Stimulated activated CD4-positive, alpha-beta T cell treated with anti-CD3 and anti-CD28 coated beads, Interleukin-1b, Interleukin-23, amount 100 ng/mL, for 48 hours (primary cell): ENCODE results near the gene SWI5.
"Not testable (repeated sequence)": the region's sequence is repeated elsewhere in the genome, so short reads cannot be mapped to it uniquely, and the experiment has no call there.

ENCODE experiments used
- DNase-seq: peaks from one replicate; pipeline ENCODE4 v3.0.0-alpha.2; 2020

The SWI5 gene

DNA sequence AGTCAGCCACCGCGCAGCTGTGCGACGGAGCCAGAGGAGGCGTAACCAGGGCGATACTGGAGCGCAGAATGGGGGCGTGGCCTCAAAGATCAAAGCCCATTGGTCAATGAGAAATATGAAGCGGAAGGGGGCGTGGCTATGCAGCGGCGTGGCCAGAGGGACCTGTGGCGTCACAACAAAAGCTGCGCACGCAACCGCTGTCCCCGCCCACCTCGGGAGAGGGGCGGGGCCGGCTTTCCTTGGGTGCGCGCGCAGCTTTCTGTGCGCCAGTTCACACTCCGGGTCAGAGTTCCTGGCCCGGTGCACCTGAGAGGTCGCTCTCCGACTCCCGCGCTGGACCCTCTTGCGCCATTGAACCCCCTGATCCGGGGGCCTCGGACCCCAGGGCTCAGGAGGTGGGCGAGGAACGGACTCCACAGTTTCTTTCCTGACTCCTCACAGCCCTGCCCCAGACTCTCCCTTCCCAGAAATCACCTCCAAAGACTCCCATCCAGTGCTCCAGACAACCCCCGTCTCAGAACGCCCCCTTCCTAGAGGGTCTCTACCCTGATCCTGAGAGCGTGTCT is at the start of gene SWI5:
Gene SWI5 (plus strand): TSS at position 269 of the 566 bp plus-strand sequence.
- peak; percentile 100 for DNase-seq

DNA sequence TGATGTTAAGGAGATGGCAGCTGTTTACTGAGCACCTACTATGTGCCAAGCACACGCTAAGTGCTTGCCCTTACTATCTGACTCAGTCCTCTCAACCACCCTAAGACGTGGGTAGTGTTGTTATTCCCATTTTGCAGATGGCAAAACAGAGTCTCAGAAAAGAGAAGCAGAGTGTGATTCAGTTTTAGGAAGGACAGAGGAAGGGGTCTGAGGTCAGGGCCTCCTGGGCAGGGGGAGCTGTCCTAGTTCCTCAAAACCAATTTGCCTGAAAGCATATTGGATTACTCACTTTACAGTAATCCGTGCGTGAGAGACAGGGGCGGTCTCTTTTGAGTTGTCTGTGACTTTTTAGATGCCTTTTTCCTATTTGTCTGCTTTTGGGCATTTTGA is 49.7 kb upstream of the SWI5 start:
- DNase-seq = no peak

DNA sequence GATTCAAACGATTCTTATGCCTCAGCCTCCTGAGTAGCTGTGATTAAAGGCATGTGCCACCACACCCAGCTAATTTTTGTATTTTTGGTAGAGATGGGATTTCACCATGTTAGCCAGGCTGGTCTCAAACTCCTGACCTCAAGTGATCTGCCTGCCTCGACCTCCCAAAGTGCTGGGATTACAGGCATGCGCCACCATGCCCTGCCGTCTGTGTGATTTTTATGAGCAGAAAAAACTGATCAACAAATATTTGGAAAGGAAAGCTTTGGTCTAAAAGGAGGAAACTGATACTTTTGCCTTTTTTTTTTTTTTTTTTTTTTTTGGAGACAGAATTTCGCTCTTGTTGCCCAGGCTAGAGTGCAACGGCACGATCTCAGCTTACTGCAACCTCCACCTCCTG is 45.2 kb upstream of the SWI5 start:
- not testable (repeated sequence) for DNase-seq

DNA sequence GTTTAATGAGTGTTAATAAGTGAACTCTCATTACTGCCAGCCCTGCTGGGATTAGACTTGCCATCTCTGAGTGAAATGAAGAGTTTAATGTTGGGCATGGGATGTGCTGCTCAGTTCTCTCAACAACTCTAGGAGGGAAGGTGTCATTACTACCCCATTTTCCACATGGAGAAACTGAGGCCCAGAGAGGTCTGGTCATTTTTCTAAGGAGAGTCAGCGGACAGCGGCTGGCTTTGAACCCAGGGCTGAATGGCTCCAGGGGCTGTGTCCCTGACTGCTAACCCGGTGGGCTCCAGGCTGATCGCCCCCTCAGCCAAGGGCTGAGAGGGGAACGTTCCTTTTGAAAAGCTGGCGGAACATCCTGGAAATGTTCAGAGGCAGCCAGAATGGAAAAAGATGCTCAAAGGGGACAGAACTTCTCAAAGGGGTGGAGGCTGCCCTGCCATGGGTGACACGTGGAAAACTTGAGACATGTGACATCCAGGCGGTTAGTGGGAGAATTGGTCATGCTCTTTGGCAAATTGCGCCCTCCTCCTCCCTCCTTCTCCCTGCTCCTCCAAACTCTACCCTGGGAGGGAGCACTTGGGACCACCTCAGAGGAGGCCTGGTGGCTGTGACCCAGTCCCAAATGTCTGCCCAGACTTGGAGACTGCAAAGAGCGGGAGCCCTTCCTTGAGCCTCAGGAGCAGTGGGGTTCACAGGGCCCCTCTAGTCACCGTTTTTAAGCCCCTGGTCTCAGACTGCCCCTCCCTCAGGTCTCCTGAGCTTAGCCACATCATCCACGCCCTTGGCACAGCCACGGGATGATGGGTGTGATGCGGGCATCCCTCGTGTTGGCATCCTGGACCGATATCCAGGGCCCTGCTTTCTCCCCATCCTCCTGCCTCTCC is 44.2 kb upstream of the SWI5 start:
- peak; percentile 19 for DNase-seq

DNA sequence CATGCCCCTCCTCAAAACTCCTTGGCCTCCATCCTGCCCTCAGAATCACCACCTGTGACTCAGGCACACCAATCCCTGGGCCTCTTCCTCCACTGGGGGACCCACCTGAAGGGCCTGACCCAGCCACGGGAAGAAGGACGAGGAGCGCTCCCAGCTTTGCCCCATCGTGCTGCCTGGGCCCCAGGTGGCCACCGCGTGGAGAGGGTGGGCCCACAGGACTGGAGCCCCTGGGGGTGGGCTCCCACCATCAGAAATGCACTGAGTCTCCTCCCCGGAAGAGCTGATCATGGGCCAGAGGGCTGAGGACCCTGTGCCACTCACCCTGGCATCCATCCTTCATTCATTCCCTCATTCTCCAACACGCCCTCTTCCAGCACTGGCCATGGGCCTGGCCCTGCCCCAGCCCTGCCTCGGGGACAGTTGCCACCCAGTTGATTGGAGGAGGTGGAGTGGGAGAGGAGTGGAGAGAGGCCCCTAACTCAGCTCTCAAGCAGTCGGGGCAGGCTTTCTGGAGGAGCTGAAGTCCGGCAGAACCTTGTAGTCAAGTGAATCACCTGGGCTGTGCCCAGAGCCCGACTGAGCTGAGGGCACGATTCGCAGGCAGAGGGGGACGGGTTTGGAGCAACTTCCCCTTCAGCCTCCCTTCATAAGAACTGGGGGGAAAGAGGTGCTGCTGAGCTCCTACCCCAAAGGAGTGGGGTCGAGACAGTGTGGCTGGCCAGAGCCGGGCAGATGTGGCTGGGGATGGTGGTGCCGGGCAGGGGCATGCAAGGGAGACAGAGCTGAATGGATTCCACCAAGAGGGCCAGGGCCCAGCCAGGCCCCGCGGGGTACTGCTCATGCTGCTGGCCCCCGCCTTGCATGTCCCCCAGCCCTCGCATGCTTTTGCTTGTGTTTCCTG is 43.3 kb upstream of the SWI5 start:
- no peak for DNase-seq

DNA sequence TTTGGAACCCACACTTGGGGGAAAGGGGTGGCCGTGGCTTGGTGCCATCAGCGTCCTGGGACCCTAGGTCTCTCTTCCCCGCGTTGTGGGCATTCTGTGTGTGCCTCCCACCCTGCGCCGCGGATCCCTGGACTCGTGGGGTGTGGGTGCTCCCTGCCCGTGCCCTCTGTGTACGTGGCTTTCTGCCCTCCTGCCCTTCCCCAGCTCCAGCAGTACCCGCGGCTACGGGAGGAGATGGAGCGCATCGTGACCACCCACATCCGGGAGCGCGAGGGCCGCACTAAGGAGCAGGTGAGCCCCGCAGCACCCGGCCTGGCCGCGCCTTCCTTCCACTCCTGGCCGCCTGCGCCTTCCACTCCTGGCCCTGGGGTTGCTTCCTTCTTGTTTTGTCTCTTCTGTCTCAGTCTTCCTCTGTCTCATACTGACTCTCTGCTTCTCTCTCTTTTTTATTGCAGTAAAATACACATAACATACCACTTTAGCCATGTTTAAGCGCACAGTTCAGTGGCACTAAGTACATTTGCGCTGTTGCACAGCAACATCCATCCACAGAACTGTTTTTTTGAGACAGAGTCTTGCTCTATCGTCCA is 42.2 kb upstream of the SWI5 start:
- DNase-seq = no peak

DNA sequence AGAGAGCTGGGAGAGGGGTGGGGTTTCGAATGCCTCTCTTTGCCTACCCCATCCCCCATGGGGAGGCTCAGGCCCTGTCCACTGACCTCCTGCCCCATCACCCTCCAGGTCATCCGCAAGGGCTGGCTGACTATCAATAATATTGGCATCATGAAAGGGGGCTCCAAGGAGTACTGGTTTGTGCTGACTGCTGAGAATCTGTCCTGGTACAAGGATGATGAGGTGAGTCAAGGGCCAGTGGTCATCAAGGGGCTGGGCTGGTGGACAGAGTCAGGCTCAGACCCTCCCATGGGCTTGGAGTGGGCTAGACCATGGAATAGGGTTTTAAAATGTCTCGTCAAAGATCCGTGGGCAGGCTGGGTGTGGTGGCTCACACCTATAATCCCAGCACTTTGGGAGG is 34.0 kb upstream of the SWI5 start:
- no peak for DNase-seq

DNA sequence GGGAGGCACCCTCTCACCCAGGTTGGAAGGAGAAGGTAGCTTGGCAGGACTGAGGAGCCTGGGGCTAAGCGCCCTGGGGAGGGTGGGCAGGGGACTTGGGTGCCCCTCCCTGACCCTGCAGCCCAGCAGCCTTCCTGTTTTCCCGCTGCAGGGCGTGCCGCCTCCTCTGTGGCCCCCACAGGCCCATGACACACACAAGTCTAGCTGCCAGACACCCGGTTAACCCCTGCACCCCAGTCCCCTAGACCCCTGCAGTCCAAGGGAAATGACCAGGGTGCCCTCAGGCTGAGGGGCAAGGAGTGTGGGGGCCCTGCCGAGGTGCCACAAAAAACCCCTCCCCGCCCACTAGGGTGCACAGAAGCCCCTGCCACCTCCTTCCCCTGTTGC is 33.3 kb upstream of the SWI5 start:
- DNase-seq = no peak

DNA sequence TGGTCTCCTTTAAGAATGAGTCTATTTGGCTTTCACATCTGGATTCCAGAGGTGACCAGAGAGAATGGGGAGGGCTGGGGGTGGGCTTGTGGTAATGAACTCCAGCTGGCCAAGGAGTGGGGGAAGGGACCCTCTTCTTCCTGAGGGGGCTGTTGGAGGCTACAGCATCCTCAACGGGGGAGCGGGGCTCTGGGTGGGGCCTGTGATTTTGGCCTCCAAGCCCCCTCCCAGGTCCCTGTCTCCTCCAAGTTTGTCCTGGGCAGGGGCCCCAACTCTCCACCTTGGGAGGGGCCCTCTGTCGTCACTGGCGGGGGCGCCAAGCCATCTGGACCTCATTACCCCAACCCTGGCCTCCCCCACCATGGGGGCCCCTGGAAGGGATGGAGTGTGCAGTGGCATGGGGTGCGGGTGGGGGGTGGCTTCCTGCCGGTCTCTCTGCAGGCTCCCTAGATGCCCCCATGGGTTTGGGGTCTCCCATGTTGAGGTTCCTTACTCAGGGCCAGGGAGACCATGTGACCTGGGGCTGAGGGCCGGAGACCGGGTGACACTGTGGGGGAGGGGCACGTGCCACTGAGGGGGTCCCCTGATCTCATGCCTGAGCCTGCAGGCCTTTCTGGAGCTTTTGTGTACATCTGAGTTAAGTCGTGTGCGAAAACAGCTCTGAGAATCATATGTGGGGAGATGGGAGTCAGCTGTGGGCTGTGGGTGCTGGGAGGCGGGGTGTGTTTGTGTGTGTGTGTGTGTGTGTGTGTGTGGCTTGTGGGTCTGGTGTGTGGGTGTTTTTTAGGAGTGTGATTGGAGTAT is 32.7 kb upstream of the SWI5 start:
- no peak for DNase-seq

DNA sequence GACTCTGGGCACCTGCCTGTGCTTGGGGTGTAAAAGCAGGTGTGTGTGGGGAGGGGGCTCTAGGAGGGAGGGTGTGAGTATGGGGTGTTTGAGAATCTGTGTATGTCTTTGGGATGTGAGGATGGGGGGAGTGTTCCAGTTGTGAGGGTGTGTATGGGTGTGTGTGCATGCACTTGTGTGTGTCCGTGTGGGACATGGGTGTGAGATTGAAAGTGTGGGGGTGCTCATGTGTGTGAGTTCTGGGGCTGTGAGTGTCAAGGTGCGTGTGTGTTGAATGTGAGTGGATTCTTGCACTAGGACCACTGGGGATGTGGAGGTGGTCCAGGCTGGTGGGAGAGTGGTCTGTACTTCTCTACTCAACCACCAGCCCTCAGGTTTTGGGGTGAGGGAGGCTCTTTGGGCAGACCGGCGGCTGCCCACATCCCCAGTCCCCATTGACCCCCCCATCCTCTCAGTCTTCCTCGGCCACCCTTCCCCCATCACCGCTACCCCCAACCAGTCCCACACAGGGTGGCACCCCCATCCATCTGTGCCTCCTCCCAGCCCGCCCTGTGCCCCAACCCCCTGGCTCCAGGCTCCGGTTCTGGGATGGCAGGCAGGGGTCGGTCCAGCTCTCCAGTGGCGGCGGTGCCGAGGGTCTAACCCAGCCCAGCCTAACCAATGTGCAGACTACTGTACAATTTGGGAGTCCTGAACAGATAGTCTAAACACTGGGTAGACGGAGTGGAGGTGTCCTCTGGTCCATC is 31.8 kb upstream of the SWI5 start:
- DNase-seq = no peak

DNA sequence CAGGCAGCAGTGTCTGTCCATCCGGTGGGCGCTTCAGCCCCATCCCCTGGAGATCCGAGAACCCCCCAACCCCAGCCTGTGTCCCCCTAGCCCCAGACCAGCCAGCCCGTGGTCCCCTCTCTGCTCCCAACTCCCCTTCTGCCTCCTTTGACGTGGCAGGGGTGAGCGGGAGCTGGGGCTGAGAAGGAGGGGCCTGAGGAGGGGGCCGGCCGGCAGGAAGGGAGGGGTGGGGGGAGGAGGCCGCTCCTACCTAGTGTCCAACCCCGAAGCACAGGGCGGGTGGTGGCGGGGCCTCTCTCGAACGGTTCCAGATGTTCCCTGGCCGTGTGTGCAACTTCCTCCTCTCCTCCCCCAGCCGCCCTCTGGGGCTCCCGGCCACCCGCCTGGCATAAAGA is 31.2 kb upstream of the SWI5 start:
- DNase-seq = no peak

DNA sequence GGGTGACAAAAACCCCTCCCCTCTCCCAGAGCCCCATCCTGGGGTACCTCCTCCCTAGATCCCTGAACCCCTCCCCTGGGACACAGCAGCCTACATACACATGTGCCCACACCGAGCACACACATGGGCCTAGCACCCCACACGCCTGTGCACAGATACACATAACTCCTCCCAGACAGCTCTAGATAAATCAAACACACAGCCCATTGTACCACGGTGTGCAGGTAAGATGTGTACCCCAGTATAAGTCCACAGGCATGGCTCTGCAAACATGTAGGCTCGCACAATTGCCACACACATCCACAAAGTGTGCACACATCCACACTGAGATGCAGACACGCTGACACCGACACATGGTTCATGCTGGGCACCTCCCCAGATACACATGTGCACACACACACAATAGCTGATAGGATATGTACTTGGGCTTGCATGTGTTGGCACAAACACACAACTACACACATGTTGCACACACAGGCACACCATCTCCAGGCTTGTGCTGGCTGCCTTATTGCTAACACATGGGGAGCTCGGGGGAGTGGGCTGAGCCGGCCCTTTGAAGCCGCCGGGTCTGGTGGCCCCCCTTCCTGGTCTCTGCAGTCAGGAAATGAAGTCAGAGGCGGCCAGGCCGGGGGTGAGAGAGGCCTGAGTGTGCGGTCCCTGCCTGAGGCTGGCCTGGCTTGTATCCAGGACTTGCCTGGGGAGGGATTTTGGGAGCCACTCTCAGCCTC is 30.5 kb upstream of the SWI5 start:
- no peak for DNase-seq

DNA sequence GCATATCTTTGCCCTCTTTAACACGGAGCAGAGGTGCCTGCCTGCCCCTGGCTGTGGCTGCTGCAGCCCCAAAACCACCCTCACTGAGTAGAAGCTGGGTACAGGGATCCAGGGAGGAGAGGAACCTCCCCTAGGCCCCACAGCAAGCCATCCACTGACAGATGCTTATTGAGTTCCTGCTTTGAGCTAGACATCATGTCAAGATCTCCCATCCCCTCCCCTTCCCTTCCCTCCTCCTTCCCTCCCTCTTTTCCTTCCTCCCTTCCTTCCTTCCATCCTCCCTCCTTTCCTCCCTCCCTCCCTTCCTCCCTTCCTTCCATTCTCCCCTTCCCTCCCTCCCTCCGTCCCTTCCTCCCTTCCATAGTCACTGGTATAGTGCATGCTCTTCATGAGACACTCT is 29.6 kb upstream of the SWI5 start:
- no peak for DNase-seq

DNA sequence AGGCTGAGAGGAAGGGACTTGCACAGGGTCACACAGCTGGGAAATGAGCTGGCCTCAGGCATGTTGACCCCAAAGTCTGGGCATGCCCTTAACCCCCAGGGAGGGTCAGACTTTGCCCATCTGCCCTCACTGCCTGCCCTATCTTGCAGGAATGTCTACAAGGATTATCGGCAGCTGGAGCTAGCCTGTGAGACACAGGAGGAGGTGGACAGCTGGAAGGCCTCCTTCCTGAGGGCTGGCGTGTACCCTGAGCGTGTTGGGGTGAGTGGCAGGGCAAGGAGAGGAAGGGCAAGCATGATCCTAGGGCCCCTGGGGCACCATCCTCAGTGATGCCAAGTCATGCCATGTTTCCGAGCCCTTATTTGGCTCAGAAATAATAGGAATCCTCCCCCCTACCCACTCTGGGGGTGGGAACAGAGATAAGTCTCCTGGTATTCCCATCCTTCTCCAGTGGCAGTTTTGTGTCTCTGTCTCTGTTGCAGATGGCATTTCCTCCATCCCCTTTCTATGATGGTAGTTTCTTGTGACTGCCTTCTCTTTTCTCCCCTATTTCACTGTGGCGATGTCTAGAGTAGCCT is 28.8 kb upstream of the SWI5 start:
- DNase-seq = no peak

DNA sequence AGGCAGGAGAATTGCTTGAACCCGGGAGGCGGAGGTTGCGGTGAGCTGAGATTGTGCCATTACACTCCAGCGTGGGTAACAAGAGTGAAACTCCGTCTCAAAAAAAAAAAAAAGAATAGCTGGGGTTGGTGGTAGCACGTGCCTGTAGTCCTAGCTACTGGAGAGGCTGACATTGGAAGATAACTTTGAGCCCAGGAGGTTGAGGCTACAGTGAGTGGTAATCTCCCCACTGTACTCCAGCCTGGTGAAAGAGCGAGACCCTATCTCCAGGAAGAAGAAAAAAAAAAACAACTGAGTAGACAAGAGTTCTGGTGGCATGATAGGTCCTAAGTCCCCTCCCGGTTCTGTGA is 26.5 kb upstream of the SWI5 start:
- no peak for DNase-seq

DNA sequence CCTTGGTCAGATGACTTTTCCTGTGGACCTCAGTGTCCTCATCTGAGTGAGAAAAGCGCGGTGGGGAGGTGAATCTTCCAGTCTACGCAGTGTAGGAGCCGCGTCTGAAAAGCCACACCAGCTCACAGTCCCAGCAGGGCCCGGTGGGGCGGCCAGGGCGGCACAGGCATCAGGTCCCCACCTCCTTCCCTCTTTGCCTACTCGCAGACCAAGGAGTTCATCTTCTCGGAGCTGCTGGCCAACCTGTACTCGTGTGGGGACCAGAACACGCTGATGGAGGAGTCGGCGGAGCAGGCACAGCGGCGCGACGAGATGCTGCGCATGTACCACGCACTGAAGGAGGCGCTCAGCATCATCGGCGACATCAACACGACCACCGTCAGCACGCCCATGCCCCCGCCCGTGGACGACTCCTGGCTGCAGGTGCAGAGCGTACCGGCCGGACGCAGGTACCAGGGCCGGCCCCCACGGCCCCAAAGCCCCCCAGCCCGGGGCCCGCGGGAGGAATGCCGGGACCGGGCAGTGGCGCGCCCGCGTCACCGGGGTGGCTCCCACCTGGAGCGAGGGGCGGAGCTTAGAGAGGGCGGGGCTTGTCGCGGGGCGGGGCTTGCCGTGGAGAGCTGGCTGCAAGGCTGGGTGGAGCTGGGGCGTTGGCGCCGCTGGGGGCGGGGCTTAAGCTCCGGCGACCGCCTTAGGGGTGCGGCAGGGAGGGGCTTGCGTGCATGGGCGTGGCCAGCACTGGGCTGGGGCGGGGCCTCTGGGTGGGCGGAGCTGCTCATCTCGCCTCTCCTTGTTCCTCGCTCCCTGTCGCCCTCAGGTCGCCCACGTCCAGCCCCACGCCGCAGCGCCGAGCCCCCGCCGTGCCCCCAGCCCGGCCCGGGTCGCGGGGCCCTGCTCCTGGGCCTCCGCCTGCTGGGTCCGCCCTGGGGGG is 25.9 kb upstream of the SWI5 start:
- DNase-seq = peak; percentile 98

DNA sequence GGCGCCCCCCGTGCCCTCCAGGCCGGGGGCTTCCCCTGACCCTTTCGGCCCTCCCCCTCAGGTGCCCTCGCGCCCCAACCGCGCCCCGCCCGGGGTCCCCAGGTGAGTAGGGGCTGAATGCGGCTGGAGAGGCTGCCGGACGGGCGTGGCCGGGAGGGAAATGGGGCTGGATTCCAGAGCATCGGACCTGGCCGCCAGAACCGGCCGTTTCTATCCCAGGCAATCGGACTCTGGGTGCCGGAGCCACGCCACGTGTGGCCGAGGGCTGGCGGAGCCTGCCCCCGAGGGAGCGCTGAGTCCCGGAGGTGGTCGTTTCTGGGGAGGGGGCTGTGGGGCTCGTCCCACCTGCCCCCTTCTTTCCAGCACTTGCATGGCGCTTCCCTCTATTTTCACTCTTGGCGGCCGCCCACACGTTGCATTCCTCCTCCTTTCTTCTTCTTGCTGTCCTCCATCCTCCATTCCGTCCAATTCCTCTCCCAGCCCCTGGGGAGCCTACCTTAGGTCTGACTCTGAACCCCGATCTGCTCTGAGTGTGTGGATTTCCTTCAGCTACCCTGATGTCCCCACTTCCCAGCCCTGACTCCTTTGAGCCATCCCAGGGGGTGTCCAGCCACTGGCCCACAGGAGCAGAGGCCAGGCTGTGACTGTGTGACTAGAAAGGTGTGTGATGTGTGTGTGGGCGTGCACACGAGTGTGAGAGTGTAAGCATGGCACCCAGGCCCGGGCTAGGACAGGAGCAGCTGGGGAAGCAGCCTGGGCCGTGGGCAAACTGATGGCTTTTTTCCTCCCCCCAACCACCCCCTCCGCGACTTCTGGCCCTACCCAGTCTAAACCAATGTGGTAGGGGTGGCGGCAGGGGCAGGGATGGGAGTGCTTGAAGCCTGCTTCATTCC is 25.0 kb upstream of the SWI5 start:
- DNase-seq = no peak

DNA sequence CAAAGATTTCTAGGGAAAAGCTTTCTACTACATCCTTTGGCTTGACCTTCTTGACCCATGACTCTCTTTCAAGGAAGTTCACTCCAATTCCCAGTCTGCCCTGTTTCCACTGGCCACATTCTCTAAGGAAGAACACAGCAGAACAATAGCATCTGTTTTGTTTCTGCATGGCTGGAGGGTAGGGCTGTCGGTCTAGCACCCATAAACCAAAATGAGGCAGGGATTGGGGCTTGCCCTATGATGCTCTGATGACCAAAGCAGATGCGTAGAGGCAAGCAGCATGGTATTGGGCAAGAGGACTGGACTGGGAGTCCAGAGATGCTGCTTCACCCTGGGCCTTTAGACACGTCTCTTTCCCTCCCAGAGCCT is 24.4 kb upstream of the SWI5 start:
- no peak for DNase-seq
